GM21367 (cell line): ENCODE measurements around the gene RIMOC1.

ENCODE experiments used
- ATAC-seq: cut with Tn5 transposase; IDR thresholded peaks from one replicate; pipeline ENCODE4 v1.9.1; 2021; ENCODE audit not compliant: unreplicated experiment

The RIMOC1 gene

GRCh38 chr5:41903892-41904799 is at the start of gene RIMOC1:
TSS of gene RIMOC1 (plus strand) at chr5:41904344. CDS start at chr5:41904368, 24 bp downstream.
- ATAC-seq, result peak; percentile 99

GRCh38 chr5:41856644-41857491 is 47.3 kb upstream of the RIMOC1 start:
- ATAC-seq, result peak; percentile 91

- ATAC-seq, result no peak
These were observed 46.2 kb upstream of the RIMOC1 start for GRCh38 chr5:41857989-41858388.

GRCh38 chr5:41858890-41859289 is 45.3 kb upstream of the RIMOC1 start:
- ATAC-seq, result no peak

- peak; percentile 61 for ATAC-seq
These were observed 40.2 kb upstream of the RIMOC1 start for GRCh38 chr5:41863871-41864486.

- ATAC-seq, result peak; percentile 0
These were observed 34.9 kb upstream of the RIMOC1 start for GRCh38 chr5:41869151-41869723.

- ATAC-seq, result peak; percentile 92
These were observed 34.2 kb upstream of the RIMOC1 start, which contains the start of gene OXCT1 for GRCh38 chr5:41869724-41870626. TSS of gene OXCT1 (minus strand) at chr5:41870425. CDS start at chr5:41870358, 67 bp downstream.

GRCh38 chr5:41870627-41871048 is 33.5 kb upstream of the RIMOC1 start:
- ATAC-seq, result no peak

- ATAC-seq, result no peak
These were observed 32.3 kb upstream of the RIMOC1 start for GRCh38 chr5:41871852-41872251.

- no peak for ATAC-seq
These were observed 29.6 kb upstream of the RIMOC1 start for GRCh38 chr5:41874512-41875060.

- ATAC-seq, result no peak
These were observed 29.0 kb upstream of the RIMOC1 start for GRCh38 chr5:41875121-41875520.

- ATAC-seq, result no peak
These were observed 27.5 kb upstream of the RIMOC1 start for GRCh38 chr5:41876678-41877077.

- no peak for ATAC-seq
These were observed 26.7 kb upstream of the RIMOC1 start for GRCh38 chr5:41877408-41877807.

- no peak for ATAC-seq
These were observed 26.0 kb upstream of the RIMOC1 start for GRCh38 chr5:41878173-41878572.

- ATAC-seq, result no peak
These were observed 25.3 kb upstream of the RIMOC1 start for GRCh38 chr5:41878643-41879478.

GRCh38 chr5:41882765-41883164 is 21.4 kb upstream of the RIMOC1 start:
- ATAC-seq, result no peak

- no peak for ATAC-seq
These were observed 20.9 kb upstream of the RIMOC1 start for GRCh38 chr5:41883243-41883642.

- ATAC-seq, result no peak
These were observed 20.2 kb upstream of the RIMOC1 start for GRCh38 chr5:41883936-41884335.

GRCh38 chr5:41885286-41885685 is 18.9 kb upstream of the RIMOC1 start:
- no peak for ATAC-seq
